Naive thymus-derived CD8-positive, alpha-beta T cell (primary cell): ENCODE measurements around the gene CBX5. TPM values are rescaled to one million over a fixed set of nuclear protein-coding genes. Genes with fewer than 3 reads are reported as not detected.
A peak's percentile ranks its signal among the peaks of the same experiment; 100 is the strongest.
"Not testable (repeated sequence)": the region's sequence is repeated elsewhere in the genome, so short reads cannot be mapped to it uniquely, and the experiment has no call there.

Source experiments
- ATAC-seq, 2 donors: fragments of 150-1000 bp; cut with Tn5 transposase in 1 of 2; sonication (Bioruptor Pico), chemical (Tn5 transposase) in 1 of 2; 1 replicate in 1 of 2; 2 replicates in 1 of 2; pipeline ENCODE4 v1.10.0; 2021; ENCODE audit warnings: mild to moderate bottlenecking in 2 of 2, moderate library complexity in 2 of 2
- POLR2A ChIA-PET: fragments of 350-600 bp; sonication (Branson Sonifier 250); formaldehyde crosslinking; loops from one replicate; lab custom pipeline; 2021; ENCODE audit warnings: antibody characterized with exemption; lab: Charles Lee
- DNase-seq, 10 donors: peaks; one replicate each; pipeline versions ENCODE4 v3.0.0 to v3.0.0-alpha.2; 2020 to 2022
- H3K27ac Mint-ChIP-seq, 10 donors: one replicate each; pipeline ENCODE4 v1.8.0; 2020 to 2022; ENCODE audit warnings: mild to moderate bottlenecking in 10 of 10, mixed read lengths in 10 of 10, moderate library complexity in 4 of 10, inconsistent platforms in 1 of 10
- H3K27me3 Mint-ChIP-seq, 5 donors: one replicate each; pipeline ENCODE4 v1.8.0; 2021 to 2022; ENCODE audit warnings: mixed read lengths in 5 of 5
- H3K36me3 Mint-ChIP-seq, 3 donors: one replicate each; pipeline ENCODE4 v1.8.0; 2020 to 2022; ENCODE audit warnings: mixed read lengths in 3 of 3, mild to moderate bottlenecking in 2 of 3, inconsistent platforms in 1 of 3
- H3K4me1 Mint-ChIP-seq, 4 donors: one replicate each; pipeline ENCODE4 v1.8.0; 2021 to 2022; ENCODE audit warnings: mixed read lengths in 4 of 4
- H3K4me3 Mint-ChIP-seq, 10 donors: one replicate each; pipeline ENCODE4 v1.8.0; 2020 to 2022; ENCODE audit warnings: mild to moderate bottlenecking in 10 of 10, mixed read lengths in 10 of 10, moderate library complexity in 6 of 10, inconsistent platforms in 1 of 10
- H3K9me3 Mint-ChIP-seq, 9 donors: one replicate each; pipeline ENCODE4 v1.8.0; 2020 to 2022; ENCODE audit warnings: mixed read lengths in 9 of 9, mild to moderate bottlenecking in 3 of 9, inconsistent platforms in 1 of 9, moderate library complexity in 1 of 9
- polyA plus RNA-seq, 3 donors: library from polyadenylated mRNA; unstranded; fragments of 300-500 nt; fragmentation: Illumina TruSeq; gene quantifications; one replicate each; pipeline ENCODE4 v1.2.3, GENCODE V29; 2021
- total RNA-seq, 8 experiments: library from RNA in 2 of 8; stranded (reverse) in 2 of 8; gene quantifications; one replicate each; pipeline ENCODE4 v1.2.3 and lab custom pipeline; 2021 to 2026

The CBX5 gene
- total RNA-seq (10 to 100 TPM; 66.6 to 70.5 TPM), polyA plus RNA-seq (10 to 100 TPM; 23.7 to 34.4 (median 29.4) TPM), total RNA-seq (lab: John Stamatoyannopoulos, UW) (68.1 to 140 (median 126) reads per million in 6 experiments)

DNA sequence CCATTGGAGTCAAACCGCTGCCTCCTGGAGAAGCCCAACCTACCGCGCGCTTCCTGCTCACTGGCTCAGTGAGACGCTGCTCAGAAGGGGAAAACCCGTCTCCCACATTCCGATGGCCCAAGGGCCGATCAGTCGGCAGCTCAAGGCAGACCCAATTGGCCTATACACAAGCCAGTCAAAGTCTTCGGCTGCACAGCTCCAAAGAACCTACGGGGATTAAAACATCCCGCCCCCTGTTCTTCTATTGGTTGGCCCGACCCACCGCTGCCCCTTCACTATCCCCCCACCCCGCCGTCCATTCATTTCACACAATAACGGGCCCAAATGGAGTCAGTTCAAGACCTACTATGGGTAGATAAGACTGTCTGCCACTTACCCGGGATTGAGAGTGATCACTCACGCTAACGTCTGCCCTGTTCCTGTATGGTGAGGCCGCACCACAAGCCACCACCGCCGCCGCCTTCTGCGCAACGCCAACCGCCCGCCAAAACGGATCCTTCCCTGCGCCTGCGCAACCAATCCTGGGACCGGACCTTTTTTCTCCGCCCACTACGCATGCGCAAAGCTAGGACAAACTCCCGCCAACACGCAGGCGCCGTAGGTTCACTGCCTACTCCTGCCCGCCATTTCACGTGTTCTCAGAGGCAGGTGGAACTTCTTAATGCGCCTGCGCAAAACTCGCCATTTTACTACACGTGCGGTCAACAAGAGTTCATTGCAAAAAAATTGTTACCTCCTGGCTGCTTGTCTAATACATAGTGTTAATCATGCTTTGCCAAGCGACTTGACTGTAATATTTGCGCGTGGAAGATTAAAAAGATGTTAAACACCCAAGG is at the start of gene CBX5:
Gene CBX5, minus strand, starts transcription at position 491 of the 836 bp plus-strand sequence. CDS start 22,472 bp downstream, outside the sequence.
- ATAC-seq (peak; percentile 69 to 71), DNase-seq (peak; percentile 97 to 100 (median 100))
- Mint-ChIP-seq H3K36me3 (peaks cover 10 to 34% (median 17%) of the 10 kb centered on the region in 3 donors), H3K27ac (no peak within 1 kb of the TSS), H3K4me1 (peaks cover 27 to 68% (median 47%) of the 10 kb centered on the region in 4 donors), H3K27me3 (no peaks in the 10 kb centered on the region), H3K9me3 (no peaks in the 10 kb centered on the region), H3K4me3 (no peak within 1 kb of the TSS)
- POLR2A ChIA-PET, result interaction anchor here (0.8 to 3.6 kb wide), 35 partner anchors 8 to 1824 kb away, joined by 3 to 38 read pairs (median 5); partner anchors contain the start of genes COPZ1, EIF4B, HOXC4 and NCKAP1L

DNA sequence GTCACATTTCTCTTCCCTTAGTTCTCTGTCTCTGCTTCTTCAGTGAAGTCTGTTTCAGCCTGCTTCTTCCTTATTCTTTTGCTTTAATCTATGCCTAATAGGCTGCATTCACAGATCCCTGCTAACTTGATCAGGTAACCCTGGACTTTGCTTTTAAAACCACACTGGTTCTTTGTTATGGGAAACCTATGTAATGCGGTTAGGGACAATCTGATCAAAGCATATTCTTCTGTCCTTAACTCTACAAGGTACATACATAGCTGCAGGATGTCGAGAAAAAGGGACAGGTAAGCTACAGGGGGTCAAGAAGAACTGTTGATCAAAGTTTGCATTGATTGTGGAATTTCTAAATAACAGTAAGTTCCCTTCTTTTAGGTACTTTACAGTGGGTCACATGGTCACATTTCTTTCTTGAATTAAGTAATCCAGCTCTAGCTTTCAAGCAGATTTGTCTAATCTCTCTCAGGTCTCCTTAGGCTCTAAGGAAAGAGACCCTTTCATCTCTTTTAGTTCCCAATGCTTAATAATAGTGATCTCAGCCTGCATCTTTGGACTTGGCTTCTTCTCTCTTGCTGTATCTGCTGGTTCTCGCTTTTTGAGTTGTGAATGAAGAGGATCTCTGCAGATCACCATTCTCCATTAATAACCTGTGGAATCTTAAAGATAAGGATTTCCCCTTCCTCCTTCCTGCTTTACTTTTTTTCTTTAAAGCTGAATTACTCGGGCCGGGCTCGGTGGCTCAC is 48.8 kb upstream of the CBX5 start:
- H3K9me3 Mint-ChIP-seq, result no peaks in the 10 kb centered on the region
- peaks cover 0 to 20% (median 0%) of the 10 kb centered on the region in 3 donors for H3K36me3 Mint-ChIP-seq
- ATAC-seq, result no peak
- peaks cover 29 to 77% (median 65%) of the 10 kb centered on the region in 4 donors for H3K4me1 Mint-ChIP-seq
- no peaks in the 10 kb centered on the region for H3K27me3 Mint-ChIP-seq
- peak overlapping the region; percentile 16 to 92 (median 69) for H3K27ac Mint-ChIP-seq
- POLR2A ChIA-PET, result interaction anchor here (2.2 kb wide), 1 partner anchor 49 kb away, joined by 8 read pairs; the partner anchor contains the start of genes CBX5 and HNRNPA1
- H3K4me3 Mint-ChIP-seq, result peak overlapping the region in 1 of 10 donors; percentile 48
- DNase-seq, result no peak

DNA sequence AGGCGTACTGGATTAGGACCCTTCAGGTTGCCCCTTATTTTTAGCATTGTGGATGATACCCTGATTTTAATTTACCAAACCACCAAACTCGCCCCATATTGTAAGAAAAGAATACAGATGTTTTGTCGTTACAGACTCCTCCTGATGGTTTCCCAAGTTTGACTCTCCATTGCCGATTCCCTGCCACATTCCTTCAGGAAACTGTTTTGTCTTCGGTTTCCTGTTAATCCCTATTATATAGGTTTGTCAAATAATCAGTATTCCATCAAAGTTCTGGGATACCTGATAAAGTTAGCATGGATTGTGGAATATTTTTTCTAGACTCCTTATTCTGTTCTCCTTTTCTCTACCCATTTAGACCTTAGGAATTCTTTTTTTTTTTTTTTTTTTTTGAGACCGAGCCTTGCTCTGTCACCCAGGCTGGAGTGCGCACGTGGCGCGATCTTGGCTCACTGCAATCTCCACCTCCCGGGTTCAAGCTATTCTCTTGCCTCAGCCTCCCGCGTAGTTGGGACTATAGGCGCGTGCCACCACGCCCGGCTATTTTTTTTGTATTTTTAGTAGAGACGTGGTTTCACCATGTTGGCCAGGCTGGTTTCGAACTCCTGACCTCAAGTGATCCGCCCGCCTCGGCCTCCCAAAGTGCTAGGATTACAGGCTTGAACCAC is 45.7 kb upstream of the CBX5 start:
- Mint-ChIP-seq H3K4me3 (peak overlapping the region; percentile 90 to 100 (median 98)), H3K27ac (peak overlapping the region; percentile 92 to 99 (median 97)), H3K4me1 (peaks cover 24 to 54% (median 48%) of the 10 kb centered on the region in 4 donors), H3K36me3 (peaks cover 0 to 17% (median 0%) of the 10 kb centered on the region in 3 donors)
- not testable (repeated sequence) for H3K9me3 Mint-ChIP-seq, H3K27me3 Mint-ChIP-seq, ATAC-seq, DNase-seq
- POLR2A ChIA-PET, result interaction anchor here (0.6 to 4.2 kb wide), 14 partner anchors 9 to 946 kb away, joined by 3 to 36 read pairs (median 4); partner anchors contain the start of genes CBX5, HNRNPA1 and NFE2

DNA sequence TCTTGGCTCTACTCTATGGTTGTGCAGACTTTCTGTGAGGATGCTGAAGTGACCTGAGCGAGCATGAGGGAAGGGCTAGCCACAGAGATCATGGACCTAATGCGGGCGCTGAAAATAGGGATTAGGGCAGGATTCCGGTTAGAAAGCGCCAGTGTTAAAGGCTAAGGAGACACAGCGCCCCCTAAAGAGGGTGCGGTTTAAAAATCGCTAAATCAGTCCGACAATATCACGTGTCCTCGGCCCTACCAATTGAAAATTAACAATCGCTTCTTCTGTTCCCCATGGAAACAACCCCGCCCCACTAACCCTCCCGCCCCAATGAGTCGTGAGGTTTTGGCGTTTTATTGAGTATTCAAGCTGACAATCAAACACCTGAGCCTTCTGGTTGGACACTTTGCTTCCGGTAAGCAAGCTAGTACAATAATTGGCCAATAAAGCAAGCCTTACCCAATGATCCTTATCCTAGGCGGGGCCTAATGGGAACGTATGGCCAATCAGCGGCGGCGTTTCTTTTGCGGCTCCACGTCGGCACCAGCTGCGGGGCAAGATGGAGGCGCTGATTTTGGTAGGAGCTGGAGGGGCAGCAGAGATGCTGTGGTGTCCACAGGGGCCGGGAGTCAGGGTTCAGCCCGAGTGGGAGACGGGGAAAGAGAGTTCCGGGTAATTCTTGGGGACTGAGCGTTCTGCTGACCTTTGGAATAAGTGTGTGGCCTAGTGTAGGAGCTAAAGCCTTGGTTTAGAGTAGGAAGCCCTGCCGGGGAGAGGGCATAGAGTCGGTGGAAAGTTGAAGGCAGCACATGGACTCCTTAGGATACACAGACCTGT is 44.9 kb upstream of the CBX5 start, which contains the start of gene COPZ1:
Gene COPZ1, plus strand, starts transcription at position 515 of the 825 bp plus-strand sequence. Its CDS starts 33 bp downstream, at position 548.
- ATAC-seq, result peak; percentile 96 to 98
- peak within 1 kb of the TSS; percentile 90 to 100 (median 98) for H3K4me3 Mint-ChIP-seq
- no peaks in the 10 kb centered on the region for H3K9me3 Mint-ChIP-seq
- no peaks in the 10 kb centered on the region for H3K27me3 Mint-ChIP-seq
- POLR2A ChIA-PET, result interaction anchor here (0.6 to 4.2 kb wide), 16 partner anchors 10 to 945 kb away, joined by 3 to 36 read pairs (median 4); partner anchors contain the start of genes CBX5, HNRNPA1 and NFE2
- H3K27ac Mint-ChIP-seq, result peak within 1 kb of the TSS; percentile 92 to 99 (median 97)
- H3K4me1 Mint-ChIP-seq, result peaks cover 18 to 47% (median 42%) of the 10 kb centered on the region in 4 donors
- H3K36me3 Mint-ChIP-seq, result peaks cover 0 to 15% (median 0%) of the 10 kb centered on the region in 3 donors
- DNase-seq, result peak; percentile 78 to 98 (median 92)

DNA sequence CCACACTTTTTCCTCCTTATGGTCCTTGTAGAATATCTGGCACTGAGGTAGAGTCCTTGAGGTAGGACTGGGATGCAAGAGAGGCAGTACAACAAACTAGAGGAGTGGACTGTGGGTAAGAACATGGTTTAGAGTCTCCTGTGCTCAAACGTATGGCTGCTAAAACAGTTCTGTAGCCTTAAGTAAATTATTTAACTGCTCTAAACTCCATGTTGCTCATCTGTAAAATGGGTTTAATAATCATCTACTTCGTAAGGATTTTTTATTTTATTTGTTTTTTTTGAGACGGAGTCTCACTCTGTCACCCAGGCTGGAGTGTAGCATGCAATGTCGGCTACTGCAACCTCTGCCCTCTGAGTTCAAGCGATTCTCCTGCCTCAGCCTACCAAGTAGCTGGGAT is 41.4 kb upstream of the CBX5 start:
- Mint-ChIP-seq H3K4me3 (no peak overlapping the region), H3K4me1 (peaks cover 11 to 20% (median 18%) of the 10 kb centered on the region in 4 donors), H3K36me3 (no peaks in the 10 kb centered on the region), H3K27me3 (no peaks in the 10 kb centered on the region), H3K27ac (no peak overlapping the region), H3K9me3 (no peaks in the 10 kb centered on the region)
- no peak for DNase-seq
- no peak for ATAC-seq
- POLR2A ChIA-PET, result no interaction called here

DNA sequence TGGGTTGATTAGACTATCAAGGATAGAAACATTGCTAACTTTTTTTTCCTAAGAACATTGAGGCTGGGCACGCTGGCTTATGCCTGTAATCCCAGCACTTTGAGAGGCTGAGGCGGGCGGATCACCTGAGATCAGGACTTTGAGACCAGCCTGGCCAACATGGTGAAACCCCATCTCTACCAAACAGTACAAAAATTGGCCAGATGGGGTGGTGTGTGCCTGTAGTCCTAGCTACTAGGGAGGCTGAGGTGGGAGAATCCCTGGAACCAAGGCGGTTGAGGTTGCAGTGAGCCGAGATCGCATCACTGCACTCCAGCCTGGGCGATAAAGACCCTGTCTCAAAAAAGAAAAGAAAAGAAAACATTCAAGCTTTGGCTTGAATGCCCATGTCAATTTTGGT is 32.4 kb upstream of the CBX5 start:
- Mint-ChIP-seq H3K27me3 (peaks cover 1 to 16% (median 4%) of the 10 kb centered on the region in 5 donors), H3K27ac (peak overlapping the region in 1 of 10 donors; percentile 40)
- H3K4me3 Mint-ChIP-seq, H3K4me1 Mint-ChIP-seq, H3K9me3 Mint-ChIP-seq, POLR2A ChIA-PET, ATAC-seq, H3K36me3 Mint-ChIP-seq, DNase-seq: not testable (repeated sequence)

DNA sequence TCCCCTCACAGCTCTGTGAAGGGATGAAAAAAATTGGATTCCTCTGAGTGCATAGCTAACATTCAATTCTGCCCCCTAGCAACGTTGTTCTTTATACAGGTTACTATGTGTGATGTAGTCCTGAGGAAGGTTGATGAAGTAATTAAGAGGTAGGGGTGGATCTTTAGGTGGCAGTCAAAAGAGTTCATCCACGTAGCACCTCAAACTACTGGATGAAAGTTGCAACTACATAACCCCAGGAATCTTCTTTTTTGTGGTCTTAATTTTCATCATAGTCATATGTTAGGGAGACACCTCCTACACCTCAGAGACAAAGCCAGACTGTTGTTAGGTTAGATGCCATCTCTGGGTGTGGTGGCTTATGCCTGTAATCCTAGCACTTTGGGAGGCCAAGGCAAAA is 31.1 kb upstream of the CBX5 start:
- ATAC-seq (no peak), DNase-seq (no peak)
- peaks cover 5 to 10% (median 9%) of the 10 kb centered on the region in 4 donors for H3K4me1 Mint-ChIP-seq
- no peak overlapping the region for H3K27ac Mint-ChIP-seq
- no peak overlapping the region for H3K4me3 Mint-ChIP-seq
- POLR2A ChIA-PET, result interaction anchor here (0.7 kb wide), 1 partner anchor 48 kb away, joined by 6 read pairs; no protein-coding TSS in a partner anchor
- H3K36me3 Mint-ChIP-seq, result no peaks in the 10 kb centered on the region
- H3K27me3 Mint-ChIP-seq, result peaks cover 2 to 20% (median 4%) of the 10 kb centered on the region in 5 donors
- no peaks in the 10 kb centered on the region for H3K9me3 Mint-ChIP-seq

DNA sequence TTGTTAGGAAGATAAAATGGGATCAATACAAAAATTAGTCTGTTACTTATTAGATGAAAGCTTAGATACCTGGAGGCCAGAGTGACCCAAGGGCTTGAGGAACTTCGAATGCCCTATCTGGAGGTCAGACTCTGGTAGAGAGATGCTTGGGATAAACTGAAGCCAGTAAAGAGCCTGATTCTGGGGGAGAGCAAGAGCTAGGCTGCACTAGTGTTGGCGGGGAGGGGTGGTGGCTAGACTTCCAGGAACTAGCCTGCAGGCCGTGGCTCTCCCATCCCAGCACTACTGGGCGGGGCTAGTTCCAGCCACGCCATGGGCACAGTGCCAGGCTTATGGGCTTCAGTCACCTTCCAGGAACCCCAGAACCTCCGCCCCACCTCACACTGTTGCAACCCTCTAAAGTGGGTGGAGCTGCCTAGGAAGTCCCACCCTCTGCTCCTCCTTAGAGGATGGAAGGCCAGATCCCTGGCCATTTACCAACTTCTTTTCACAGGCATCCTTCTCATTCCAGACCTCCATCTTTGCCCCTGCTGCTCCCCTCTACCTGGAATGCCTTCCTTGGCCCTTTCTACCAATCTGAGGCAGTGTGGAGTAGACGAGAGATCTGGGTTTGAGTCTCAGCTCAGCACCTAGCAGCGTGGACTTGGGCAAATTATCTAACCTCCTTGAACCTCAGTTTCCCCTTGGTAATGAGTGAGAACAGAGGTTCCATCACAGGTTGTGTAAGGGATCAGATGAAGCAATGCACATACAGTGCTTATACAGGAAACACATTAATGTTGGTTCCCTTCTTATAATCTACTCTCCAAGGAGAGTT is 27.2 kb upstream of the CBX5 start:
- DNase-seq, result no peak
- Mint-ChIP-seq H3K4me3 (no peak overlapping the region), H3K4me1 (peaks cover 9 to 35% (median 16%) of the 10 kb centered on the region in 4 donors), H3K9me3 (no peaks in the 10 kb centered on the region), H3K27me3 (peaks cover 11 to 43% (median 20%) of the 10 kb centered on the region in 5 donors), H3K36me3 (no peaks in the 10 kb centered on the region), H3K27ac (peak overlapping the region in 1 of 10 donors; percentile 48)
- peak in 1 of 2 donors; percentile 25 for ATAC-seq
- POLR2A ChIA-PET, result interaction anchor here (1.6 kb wide), 1 partner anchor 15 kb away, joined by 7 read pairs; no protein-coding TSS in a partner anchor

DNA sequence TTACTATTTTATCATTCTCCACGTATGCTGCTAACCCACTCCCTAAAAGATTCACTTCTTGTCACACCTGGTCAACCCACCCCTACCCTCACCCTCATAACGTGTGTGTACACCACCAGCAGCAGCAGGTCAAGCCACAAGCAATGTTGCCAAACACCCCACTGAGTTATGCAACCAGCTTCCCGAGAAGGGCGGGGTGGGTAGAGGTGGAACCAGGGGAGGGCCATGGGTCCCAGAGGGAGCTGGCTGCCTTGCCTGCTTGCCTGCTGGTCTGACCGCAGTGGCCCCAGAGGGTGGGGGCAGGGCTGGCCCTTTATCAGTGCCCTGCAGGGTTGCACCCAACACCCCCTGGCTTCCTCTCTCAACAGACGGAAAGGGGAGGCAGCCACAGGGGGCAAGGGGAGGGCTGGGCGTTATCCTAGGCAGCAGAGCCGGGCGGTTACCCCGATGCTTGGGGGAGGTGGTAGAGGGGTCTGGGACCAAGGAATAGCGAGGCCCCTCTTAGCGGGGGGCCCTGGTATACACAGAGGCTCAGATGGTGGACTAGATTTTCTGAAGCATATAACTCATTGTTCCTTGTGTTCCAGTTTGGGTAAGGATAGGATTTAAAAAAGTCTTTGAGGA is 24.4 kb upstream of the CBX5 start:
- POLR2A ChIA-PET, result no interaction called here
- peak overlapping the region in 1 of 10 donors; percentile 71 for H3K27ac Mint-ChIP-seq
- H3K4me3 Mint-ChIP-seq, result peak overlapping the region in 2 of 10 donors; percentile 35 to 57
- peaks cover 17 to 61% (median 23%) of the 10 kb centered on the region in 4 donors for H3K4me1 Mint-ChIP-seq
- H3K36me3 Mint-ChIP-seq, result no peaks in the 10 kb centered on the region
- H3K27me3 Mint-ChIP-seq, result peaks cover 21 to 61% (median 28%) of the 10 kb centered on the region in 5 donors
- no peaks in the 10 kb centered on the region for H3K9me3 Mint-ChIP-seq
- peak; percentile 18 to 21 for ATAC-seq
- peak in 2 of 10 donors; percentile 21 to 66 for DNase-seq

DNA sequence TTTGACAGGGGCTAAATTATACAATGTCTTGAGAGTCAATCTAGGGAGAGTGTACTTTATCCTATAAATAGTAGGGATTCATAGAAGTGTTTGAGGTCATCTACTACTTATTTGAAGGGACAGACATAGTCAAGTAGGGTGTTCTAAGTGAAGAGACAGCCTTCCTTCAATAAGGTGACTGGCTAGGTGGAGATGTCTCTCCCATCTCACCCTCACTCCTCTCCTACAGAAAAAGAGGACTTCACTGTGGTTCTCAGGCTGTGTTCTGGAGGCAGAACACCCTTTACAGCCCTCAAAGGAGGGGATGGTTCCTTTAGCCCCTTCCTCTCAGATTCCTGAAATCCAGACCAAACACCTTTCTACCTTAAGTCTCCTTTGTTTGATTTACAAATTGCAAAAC is 23.7 kb upstream of the CBX5 start:
- peaks cover 24 to 67% (median 33%) of the 10 kb centered on the region in 5 donors for H3K27me3 Mint-ChIP-seq
- H3K27ac Mint-ChIP-seq, result no peak overlapping the region
- POLR2A ChIA-PET, result no interaction called here
- no peaks in the 10 kb centered on the region for H3K9me3 Mint-ChIP-seq
- no peaks in the 10 kb centered on the region for H3K36me3 Mint-ChIP-seq
- peaks cover 17 to 64% (median 23%) of the 10 kb centered on the region in 4 donors for H3K4me1 Mint-ChIP-seq
- DNase-seq (no peak), ATAC-seq (no peak)
- H3K4me3 Mint-ChIP-seq, result no peak overlapping the region
